H1 (cell line): ENCODE results near the gene NCK2. TPM values are rescaled to one million over a fixed set of nuclear protein-coding genes. Genes with fewer than 3 reads are reported as not detected.

ENCODE experiments used
- CTCF ChIA-PET: fragments of 300-600 bp; sonication (Branson Sonifier 250); formaldehyde crosslinking; loops from one replicate; lab custom pipeline; 2021; ENCODE audit not compliant: partially characterized antibody; lab: Charles Lee
- POLR2A ChIA-PET: fragments of 300-600 bp; sonication (Branson Sonifier 250); formaldehyde crosslinking; loops from one replicate; lab custom pipeline; 2021; ENCODE audit warnings: inconsistent platforms; ENCODE audit not compliant: partially characterized antibody; lab: Charles Lee
- DNase-seq, 2 experiments: peaks; one replicate each; pipeline versions ENCODE4 v3.0.0 to v3.0.0-alpha.2; 2010 to 2022; ENCODE audit warnings: low spot score in 2 of 2, low read depth in 1 of 2, mixed read lengths in 1 of 2
- FAIRE-seq: peaks from 2 replicates; lab custom pipeline; 2011; peaks lifted over from hg19 to GRCh38; lab: Jason Lieb, UNC
- H2AFZ ChIP-seq: 2 replicates; pipeline ENCODE4 v1.8.1; 2012; ENCODE audit warnings: low read length, inconsistent platforms
- H2AK5ac ChIP-seq: 2 replicates; pipeline ENCODE4 v1.6.1; 2013; ENCODE audit warnings: low read depth, low read length
- H2BK120ac ChIP-seq: replicated peaks from 2 replicates; pipeline ENCODE3; 2013; ENCODE audit warnings: low read depth, low read length, inconsistent platforms
- H2BK12ac ChIP-seq: 2 replicates; pipeline ENCODE4 v1.6.1; 2013; ENCODE audit warnings: low read depth, low read length
- H2BK15ac ChIP-seq: 2 replicates; pipeline ENCODE4 v1.6.1; 2013; ENCODE audit warnings: low read length
- H2BK20ac ChIP-seq: 2 replicates; pipeline ENCODE4 v1.6.1; 2013; ENCODE audit warnings: low read length
- H2BK5ac ChIP-seq: 2 replicates; pipeline ENCODE4 v1.6.1; 2013; ENCODE audit warnings: low read depth, low read length
- H3K14ac ChIP-seq: 2 replicates; pipeline ENCODE4 v1.6.1; 2013; ENCODE audit warnings: inconsistent platforms; ENCODE audit not compliant: insufficient read length
- H3K18ac ChIP-seq: 2 replicates; pipeline ENCODE4 v1.6.1; 2013; ENCODE audit warnings: low read length; ENCODE audit errors: extremely low read depth
- H3K23ac ChIP-seq: 2 replicates; pipeline ENCODE4 v1.6.1; 2013; ENCODE audit warnings: inconsistent platforms; ENCODE audit not compliant: insufficient read length
- H3K23me2 ChIP-seq: 2 replicates; pipeline ENCODE4 v1.6.1; 2013; ENCODE audit warnings: low read depth, low read length
- H3K27ac ChIP-seq: 2 replicates; pipeline ENCODE4 v1.6.1; 2011; ENCODE audit warnings: low read depth, low read length, inconsistent platforms
- H3K27me3 ChIP-seq, 4 experiments: replicated peaks in 1 of 4; 1 replicate in 1 of 4; 2 replicates in 3 of 4; pipeline versions ENCODE4 v1.6.1 to v1.8.1; 2011 to 2013; ENCODE audit warnings: low read length in 3 of 4, mild to moderate bottlenecking in 3 of 4, inconsistent platforms in 2 of 4, mixed read lengths in 2 of 4, moderate library complexity in 1 of 4; ENCODE audit not compliant: control insufficient read depth in 3 of 4, insufficient read depth in 3 of 4; ENCODE audit errors: extremely low read depth in 1 of 4
- H3K36me3 ChIP-seq, 4 experiments: 2 replicates each; pipeline versions ENCODE4 v1.6.1 to v1.8.1; 2011 to 2013; ENCODE audit warnings: mild to moderate bottlenecking in 4 of 4, low read length in 3 of 4, moderate library complexity in 2 of 4, control low read depth in 1 of 4, inconsistent platforms in 1 of 4; ENCODE audit not compliant: insufficient read depth in 4 of 4, control insufficient read depth in 2 of 4
- H3K4ac ChIP-seq: replicated peaks from 2 replicates; pipeline ENCODE3; 2013; ENCODE audit warnings: low read length, low read depth, mixed read lengths, inconsistent platforms; ENCODE audit not compliant: insufficient read length
- H3K4me1 ChIP-seq, 4 experiments: replicated peaks in 1 of 4; 1 replicate in 1 of 4; 2 replicates in 3 of 4; pipeline versions ENCODE4 v1.6.1 to v1.8.1; 2011 to 2013; ENCODE audit warnings: low read length in 3 of 4, inconsistent platforms in 2 of 4, mixed read lengths in 1 of 4; ENCODE audit not compliant: insufficient read depth in 4 of 4, control insufficient read depth in 3 of 4
- H3K4me2 ChIP-seq, 2 experiments: 2 replicates each; pipeline versions ENCODE4 v1.6.1 to v1.8.1; 2011 to 2013; ENCODE audit warnings: low read depth in 2 of 2, low read length in 2 of 2, control low read depth in 1 of 2, inconsistent platforms in 1 of 2, mild to moderate bottlenecking in 1 of 2; ENCODE audit not compliant: insufficient read depth in 1 of 2
- H3K4me3 ChIP-seq, 4 experiments: fragments of 200-600, 300-600 bp in 1 of 4; sonication (generic), shearing (Covaris generic), sonication (Bioruptor Twin) in 1 of 4; 2 replicates each; pipeline versions ENCODE4 v1.5.1 to v1.8.1; 2011 to 2016; ENCODE audit warnings: low read length in 4 of 4, low read depth in 3 of 4, control low read depth in 2 of 4, inconsistent platforms in 2 of 4, mild to moderate bottlenecking in 2 of 4, mixed read lengths in 1 of 4, moderate library complexity in 1 of 4; ENCODE audit not compliant: insufficient read depth in 2 of 4; ENCODE audit errors: extremely low read depth in 1 of 4
- H3K56ac ChIP-seq: replicated peaks from 2 replicates; pipeline ENCODE3; 2013; ENCODE audit warnings: low read depth, mild to moderate bottlenecking, mixed read lengths, low read length, inconsistent platforms; ENCODE audit not compliant: insufficient read length
- H3K79me1 ChIP-seq: 2 replicates; pipeline ENCODE4 v1.6.1; 2013; ENCODE audit warnings: low read depth, low read length, control low read depth
- H3K79me2 ChIP-seq, 2 experiments: 2 replicates each; pipeline versions ENCODE4 v1.6.1 to v1.8.1; 2012 to 2013; ENCODE audit warnings: low read length in 2 of 2, mild to moderate bottlenecking in 2 of 2, inconsistent platforms in 1 of 2; ENCODE audit not compliant: insufficient read depth in 2 of 2, control insufficient read depth in 1 of 2
- H3K9ac ChIP-seq, 4 experiments: replicated peaks in 1 of 4; 1 replicate in 1 of 4; 2 replicates in 3 of 4; pipeline versions ENCODE4 v1.6.1 to v1.8.1; 2011 to 2013; ENCODE audit warnings: low read depth in 3 of 4, low read length in 3 of 4, control low read depth in 2 of 4, mild to moderate bottlenecking in 2 of 4, moderate library complexity in 2 of 4, inconsistent platforms in 1 of 4; ENCODE audit errors: extremely low read depth in 1 of 4
- H3K9me3 ChIP-seq, 2 experiments: 2 replicates each; pipeline versions ENCODE4 v1.6.1 to v1.8.1; 2012 to 2013; ENCODE audit warnings: mild to moderate bottlenecking in 2 of 2, moderate library complexity in 2 of 2, control low read depth in 1 of 2, inconsistent platforms in 1 of 2, low read depth in 1 of 2, low read length in 1 of 2, mixed read lengths in 1 of 2; ENCODE audit not compliant: insufficient read depth in 2 of 2
- H4K20me1 ChIP-seq, 2 experiments: replicated peaks in 1 of 2; 2 replicates each; pipeline versions ENCODE3 to v1.8.1; 2011 to 2013; ENCODE audit warnings: inconsistent platforms in 2 of 2, low read length in 2 of 2, mild to moderate bottlenecking in 1 of 2; ENCODE audit not compliant: insufficient read depth in 2 of 2, control insufficient read depth in 1 of 2
- H4K5ac ChIP-seq: 2 replicates; pipeline ENCODE4 v1.6.1; 2013; ENCODE audit warnings: low read length, low read depth, mixed read lengths, inconsistent platforms; ENCODE audit not compliant: insufficient read length
- H4K8ac ChIP-seq: 2 replicates; pipeline ENCODE4 v1.8.0; 2013; ENCODE audit warnings: mild to moderate bottlenecking, moderate library complexity, low read length, inconsistent platforms; ENCODE audit not compliant: insufficient read depth; ENCODE audit errors: extremely low read depth
- H4K91ac ChIP-seq: replicated peaks from 2 replicates; pipeline ENCODE3; 2013; ENCODE audit warnings: low read length, mixed read lengths, inconsistent platforms; ENCODE audit not compliant: insufficient read length
- JUND ChIP-seq: IDR thresholded peaks from 2 replicates; pipeline ENCODE4 v1.6.1; 2011; ENCODE audit warnings: mild to moderate bottlenecking, improper control_type of control experiment, low read length
- KDM1A ChIP-seq: fragments of 200-600, 300-600 bp; sonication (generic); IDR thresholded peaks from 2 replicates; pipeline ENCODE4 v1.7.1; 2016; ENCODE audit warnings: mild to moderate bottlenecking, low read length, borderline replicate concordance
- MAFK ChIP-seq: IDR thresholded peaks from 2 replicates; pipeline ENCODE4 v1.6.1; 2012; ENCODE audit warnings: low read depth, mild to moderate bottlenecking, improper control_type of control experiment, low read length
- POLR2A ChIP-seq, 2 experiments: IDR thresholded peaks; 1 replicate in 1 of 2; 2 replicates in 1 of 2; pipeline ENCODE4 v1.6.1; 2011; ENCODE audit warnings: low read depth in 2 of 2, low read length in 2 of 2, mild to moderate bottlenecking in 2 of 2; ENCODE audit errors: control extremely low read depth in 1 of 2
- POU5F1 ChIP-seq: IDR thresholded peaks from 2 replicates; pipeline ENCODE4 v1.6.1; 2011; ENCODE audit warnings: low read depth, mild to moderate bottlenecking, low read length, moderate library complexity
- SUZ12 ChIP-seq: fragments of 200-600 bp; sonication (generic); IDR thresholded peaks from 2 replicates; pipeline ENCODE4 v1.6.1; 2012; ENCODE audit warnings: mild to moderate bottlenecking, inconsistent platforms, low read length, moderate library complexity, mixed read lengths
- WGBS, 2 experiments: shearing (Covaris generic) in 1 of 2; methylation state at CpG; one replicate each; pipeline versions ENCODE4 v1.1.6 to v1.1.7; 2013 to 2015; ENCODE audit warnings: low lambda C conversion rate in 2 of 2, mixed read lengths in 2 of 2, inconsistent platforms in 1 of 2, low coverage in 1 of 2, missing lambda C conversion rate in 1 of 2; ENCODE audit not compliant: insufficient replicate concordance in 2 of 2, insufficient coverage in 1 of 2, insufficient read length in 1 of 2; ENCODE audit errors: extremely low coverage in 1 of 2, missing lambda C conversion rate in 1 of 2; 5-methylcytosine and 5-hydroxymethylcytosine counted together
- polyA plus RNA-seq, 7 experiments: library from polyadenylated mRNA; depleted of rRNA in 3 of 7; stranded (reverse) in 5 of 7; unstranded in 2 of 7; fragments of >200 nt in 5 of 7; fragments of 200-250 nt in 2 of 7; gene quantifications; 1 replicate in 5 of 7; 2 replicates in 1 of 7; 4 replicates in 1 of 7; pipeline versions ENCODE4 v1.2.1 to v1.2.3, GENCODE V29; 2011 to 2013; ENCODE audit warnings: missing spikeins in 2 of 7, mixed read lengths in 2 of 7
- total RNA-seq: library from RNA; stranded (reverse); fragmentation: NEBNext Ultra II Directional; extraction: Animal tissue kit (Norgen Biotek cat#: 25700); gene quantifications from 2 replicates; pipeline ENCODE4 v1.2.1, GENCODE V29; 2021

NCK2 gene
- total and polyA plus RNA-seq, 2 of the 8 experiments (the other 6 are each of a cell fraction or from before 2014, with no cell fraction given), result 30.3 to 65.7 TPM

DNA sequence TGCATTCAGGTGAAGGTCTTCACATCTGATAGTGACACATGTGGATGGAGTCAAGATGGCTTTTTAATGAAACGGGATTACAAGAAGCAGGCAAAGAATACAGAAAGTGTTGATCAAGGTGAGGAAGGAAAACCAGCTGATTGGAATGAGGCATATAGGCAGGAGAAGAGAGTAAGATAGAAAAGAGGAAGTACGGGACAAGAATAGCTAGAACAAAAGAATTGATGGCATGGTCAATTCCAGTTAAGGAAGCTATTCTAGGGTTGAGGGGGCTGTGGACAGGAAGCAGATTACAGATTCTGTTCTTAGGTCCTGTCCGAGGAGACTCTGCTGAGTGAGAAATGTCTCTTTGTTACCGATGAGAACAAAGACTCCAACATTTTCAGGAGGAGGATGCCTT is 13.2 kb upstream of the NCK2 start:
- no peak overlapping the region for H2BK120ac ChIP-seq

More for the DNA sequence above, 13.2 kb upstream of the NCK2 start:
- no peak for TF ChIP-seq POU5F1
- TF ChIP-seq KDM1A, result no peak
- TF ChIP-seq SUZ12, result no peak
- TF ChIP-seq MAFK, result no peak
- TF ChIP-seq POLR2A (IDR thresholded peaks at IDR 0.05; ENCODE audit: control extremely low read depth in 1 of 2, low read depth in 2 of 2, low read length in 2 of 2), result no peak
- no peak for TF ChIP-seq JUND
- no peaks in the 10 kb centered on the region for H4K20me1 ChIP-seq
- CTCF ChIA-PET, result no interaction called here
- no peak overlapping the region for H3K27ac ChIP-seq
- 88% methylated on average over 4 of the region's 4 CpGs; no CpG with 5 or more reads in 1 of the 2 experiments for WGBS, 2 experiments
- H3K9ac ChIP-seq, result no peak overlapping the region
- no peaks in the 10 kb centered on the region for H3K4me1 ChIP-seq
- H4K5ac ChIP-seq, result no peak overlapping the region
- H3K79me2 ChIP-seq, result no peaks in the 10 kb centered on the region
- H3K4ac ChIP-seq, result no peak overlapping the region
- H3K56ac ChIP-seq, result no peak overlapping the region
- H3K4me2 ChIP-seq, result no peak overlapping the region
- no peaks in the 10 kb centered on the region for H3K23me2 ChIP-seq
- no peak overlapping the region for H4K91ac ChIP-seq
- H3K14ac ChIP-seq, result no peak overlapping the region
- POLR2A ChIA-PET, result interaction anchor here (0.8 kb wide), 1 partner anchor 15 kb away, joined by 3 read pairs; no protein-coding TSS in a partner anchor
- no peak overlapping the region for H2BK20ac ChIP-seq
- no peaks in the 10 kb centered on the region for H3K79me1 ChIP-seq
- no peak overlapping the region for H2AFZ ChIP-seq
- H3K18ac ChIP-seq, result no peak overlapping the region
- DNase-seq (no peak), FAIRE-seq (no peak)
- no peak overlapping the region for H2AK5ac ChIP-seq
- H3K9me3 ChIP-seq, result peaks cover 7 to 8% of the 10 kb centered on the region in 2 experiments; a peak in 1 of 4 replicates
- H2BK12ac ChIP-seq, result no peak overlapping the region
- no peak overlapping the region for H2BK5ac ChIP-seq
- H3K36me3 ChIP-seq, result no peaks in the 10 kb centered on the region
- H3K27me3 ChIP-seq, result no peaks in the 10 kb centered on the region
- no peak overlapping the region for H3K23ac ChIP-seq
- no peak overlapping the region for H3K4me3 ChIP-seq
- H4K8ac ChIP-seq, result no peak overlapping the region
- no peak overlapping the region for H2BK15ac ChIP-seq
